HG02623 (cell line): Measurements from ENCODE around the gene BLNK.

Experiments used
- ATAC-seq: cut with Tn5 transposase; IDR thresholded peaks from one replicate; pipeline ENCODE4 v1.9.1; 2021; ENCODE audit warnings: moderate library complexity; ENCODE audit not compliant: unreplicated experiment

Gene BLNK

GRCh38 chr10:96264938-96265337 is 6.4 kb downstream of the BLNK start:
- no peak for ATAC-seq

GRCh38 chr10:96263669-96264068 is 7.7 kb downstream of the BLNK start:
- ATAC-seq: no peak

- ATAC-seq: no peak
Observed at GRCh38 chr10:96263176-96263575, 8.2 kb downstream of the BLNK start.

- no peak for ATAC-seq
Observed at GRCh38 chr10:96261930-96262329, 9.4 kb downstream of the BLNK start.

- ATAC-seq: no peak
Observed at GRCh38 chr10:96261132-96261531, 10.2 kb downstream of the BLNK start.

GRCh38 chr10:96260014-96260413 is 11.4 kb downstream of the BLNK start:
- ATAC-seq: no peak

- ATAC-seq: no peak
Observed at GRCh38 chr10:96259150-96259549, 12.2 kb downstream of the BLNK start.

GRCh38 chr10:96257944-96258343 is 13.4 kb downstream of the BLNK start:
- ATAC-seq: no peak

GRCh38 chr10:96255549-96256333 is 15.6 kb downstream of the BLNK start:
- no peak for ATAC-seq

- no peak for ATAC-seq
Observed at GRCh38 chr10:96254976-96255375, 16.4 kb downstream of the BLNK start.

GRCh38 chr10:96252730-96253129 is 18.6 kb downstream of the BLNK start:
- no peak for ATAC-seq

GRCh38 chr10:96250349-96250748 is 21.0 kb downstream of the BLNK start:
- no peak for ATAC-seq

- no peak for ATAC-seq
Observed at GRCh38 chr10:96249264-96249663, 22.1 kb downstream of the BLNK start.

- peak; percentile 98 for ATAC-seq
Observed at GRCh38 chr10:96244354-96244753, 27.0 kb downstream of the BLNK start.

GRCh38 chr10:96243296-96243695 is 28.1 kb downstream of the BLNK start:
- ATAC-seq: no peak

GRCh38 chr10:96242822-96243221 is 28.5 kb downstream of the BLNK start:
- no peak for ATAC-seq

- no peak for ATAC-seq
Observed at GRCh38 chr10:96238646-96239623, 32.4 kb downstream of the BLNK start.

- no peak for ATAC-seq
Observed at GRCh38 chr10:96236876-96237275, 34.5 kb downstream of the BLNK start.

- no peak for ATAC-seq
Observed at GRCh38 chr10:96236090-96236478, 35.3 kb downstream of the BLNK start.

GRCh38 chr10:96235326-96236089 is 35.9 kb downstream of the BLNK start:
- no peak for ATAC-seq

GRCh38 chr10:96233959-96234358 is 37.4 kb downstream of the BLNK start:
- ATAC-seq: no peak
